ENCODE data around the gene SETD3. TPM values are rescaled to one million over a fixed set of nuclear protein-coding genes. Genes with fewer than 3 reads are reported as not detected.

Gene SETD3
- total RNA-seq, 1 donor from 2014 or later: 36.1 TPM

DNA sequence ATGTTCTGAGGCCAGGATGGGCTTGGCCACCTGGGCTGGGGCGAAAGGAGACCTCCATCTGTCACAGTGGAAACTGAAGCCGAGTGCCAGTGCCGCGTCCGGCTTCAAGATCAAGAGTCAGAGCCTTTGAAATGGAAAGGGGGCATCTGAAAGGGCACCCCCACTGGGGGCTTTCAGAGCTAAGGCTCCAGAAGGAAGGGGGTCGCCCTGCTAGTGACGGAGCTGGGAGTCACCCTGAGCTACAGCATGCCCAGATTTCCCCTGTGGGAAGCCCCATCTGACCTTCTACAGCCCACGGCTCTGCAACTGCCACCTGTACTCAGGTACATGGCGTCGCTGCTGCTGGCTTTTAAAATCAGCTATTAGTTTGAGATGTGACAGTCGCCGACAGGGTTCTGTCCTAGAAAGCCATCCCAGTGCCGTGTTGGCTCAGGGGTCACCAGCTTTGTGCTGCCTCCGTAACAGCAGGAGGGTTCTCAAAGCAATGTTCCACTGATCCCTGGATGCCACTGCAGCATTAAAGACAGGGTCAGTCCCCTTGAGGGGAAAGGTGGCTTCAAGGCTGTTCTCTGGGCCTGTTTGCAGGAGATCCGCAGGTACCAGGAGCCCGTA, 32.0 kb upstream of the SETD3 start:
- Mint-ChIP-seq H3K4me1 (peaks cover 13% of the 10 kb centered on the region), H3K27me3 (ENCODE audit: low read depth) (no peaks in the 10 kb centered on the region), H3K27ac (ENCODE audit: unreplicated experiment) (no peak overlapping the region), H3K36me3 (ENCODE audit: low read depth) (no peaks in the 10 kb centered on the region), H3K4me3 (no peak overlapping the region), H3K9me3 (no peaks in the 10 kb centered on the region)
- TF ChIP-seq CTCF (conservative IDR thresholded peaks at IDR 0.05): no peak
- DNase-seq (ENCODE audit: low read depth, low spot score): no peak

DNA sequence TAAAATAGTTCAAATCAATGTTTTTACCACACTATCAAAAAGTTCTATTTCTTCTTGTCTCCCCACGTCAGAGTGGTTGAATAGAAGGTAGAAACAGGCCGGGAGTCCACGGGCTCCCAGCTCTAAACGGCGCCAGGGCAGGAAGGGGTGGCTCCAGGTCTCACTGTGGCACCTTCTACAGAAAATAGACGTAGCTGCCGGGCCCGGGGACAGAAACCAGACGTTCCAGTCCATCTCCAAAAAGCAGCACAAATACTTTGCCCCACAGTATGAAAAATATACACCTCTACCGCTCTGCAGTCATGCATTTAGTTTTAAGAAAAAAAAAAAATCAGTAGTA, 31.4 kb upstream of the SETD3 start:
- no peak overlapping the region for H3K27ac Mint-ChIP-seq (ENCODE audit: unreplicated experiment)
- no peak for TF ChIP-seq CTCF (conservative IDR thresholded peaks at IDR 0.05)
- no peaks in the 10 kb centered on the region for H3K27me3 Mint-ChIP-seq (ENCODE audit: low read depth)
- peaks cover 13% of the 10 kb centered on the region for H3K4me1 Mint-ChIP-seq
- peak overlapping the region; percentile 36 for H3K4me3 Mint-ChIP-seq
- no peak for DNase-seq (ENCODE audit: low read depth, low spot score)
- no peaks in the 10 kb centered on the region for H3K36me3 Mint-ChIP-seq (ENCODE audit: low read depth)
- no peaks in the 10 kb centered on the region for H3K9me3 Mint-ChIP-seq

GRCh38 chr14:99511421-99512109, 30.9 kb upstream of the SETD3 start:
- no peaks in the 10 kb centered on the region for H3K27me3 Mint-ChIP-seq (ENCODE audit: low read depth)

GRCh38 chr14:99510556-99511139, 30.0 kb upstream of the SETD3 start:
- DNase-seq (ENCODE audit: low read depth, low spot score): no peak
- peaks cover 4% of the 10 kb centered on the region for H3K36me3 Mint-ChIP-seq (ENCODE audit: low read depth)
- H3K27ac Mint-ChIP-seq (ENCODE audit: unreplicated experiment): no peak overlapping the region
- no peaks in the 10 kb centered on the region for H3K9me3 Mint-ChIP-seq
- H3K27me3 Mint-ChIP-seq (ENCODE audit: low read depth): no peaks in the 10 kb centered on the region
- TF ChIP-seq CTCF (conservative IDR thresholded peaks at IDR 0.05): no peak
- H3K4me3 Mint-ChIP-seq: peak overlapping the region; percentile 25
- H3K4me1 Mint-ChIP-seq: peaks cover 13% of the 10 kb centered on the region

More at GRCh38 chr14:99511421-99512109, 30.9 kb upstream of the SETD3 start:
- H3K4me1 Mint-ChIP-seq: peaks cover 13% of the 10 kb centered on the region
- DNase-seq (ENCODE audit: low read depth, low spot score): no peak
- peaks cover 1% of the 10 kb centered on the region for H3K36me3 Mint-ChIP-seq (ENCODE audit: low read depth)
- no peaks in the 10 kb centered on the region for H3K9me3 Mint-ChIP-seq
- no peak overlapping the region for H3K27ac Mint-ChIP-seq (ENCODE audit: unreplicated experiment)
- no peak for TF ChIP-seq CTCF (conservative IDR thresholded peaks at IDR 0.05)
- H3K4me3 Mint-ChIP-seq: peak overlapping the region; percentile 36

DNA sequence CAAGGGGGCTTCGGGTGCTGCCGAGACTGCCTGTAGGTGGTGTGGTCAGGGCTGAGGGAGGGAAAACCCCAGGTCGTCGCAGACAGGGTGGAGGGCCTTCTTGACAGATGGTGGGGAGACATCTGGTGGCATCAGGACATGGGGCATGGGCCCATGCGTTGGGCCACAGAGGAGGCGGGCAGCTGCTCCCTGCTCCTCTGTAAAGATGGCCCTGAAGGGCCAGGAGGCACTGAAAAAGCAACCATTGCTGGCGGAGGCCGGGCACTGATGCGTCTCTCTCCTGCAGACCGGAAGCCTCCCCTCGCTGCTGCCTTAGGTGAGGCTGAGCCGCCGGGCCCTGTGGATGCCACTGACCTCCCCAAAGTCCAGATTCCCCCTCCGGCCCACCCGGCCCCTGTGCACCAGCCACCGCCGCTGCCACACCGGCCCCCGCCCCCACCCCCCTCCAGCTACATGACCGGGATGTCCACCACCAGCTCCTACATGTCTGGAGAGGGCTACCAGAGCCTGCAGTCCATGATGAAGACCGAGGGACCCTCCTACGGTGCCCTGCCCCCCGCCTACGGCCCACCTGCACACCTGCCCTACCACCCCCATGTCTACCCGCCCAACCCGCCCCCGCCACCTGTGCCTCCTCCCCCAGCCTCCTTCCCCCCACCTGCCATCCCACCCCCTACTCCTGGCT, 29.4 kb upstream of the SETD3 start:
- no peak overlapping the region for H3K27ac Mint-ChIP-seq (ENCODE audit: unreplicated experiment)
- H3K36me3 Mint-ChIP-seq (ENCODE audit: low read depth): peaks cover 6% of the 10 kb centered on the region

More for the DNA sequence above, 29.4 kb upstream of the SETD3 start:
- Mint-ChIP-seq H3K4me1 (peaks cover 13% of the 10 kb centered on the region), H3K4me3 (no peak overlapping the region), H3K9me3 (no peaks in the 10 kb centered on the region), H3K27me3 (ENCODE audit: low read depth) (no peaks in the 10 kb centered on the region)
- no peak for TF ChIP-seq CTCF (conservative IDR thresholded peaks at IDR 0.05)
- DNase-seq (ENCODE audit: low read depth, low spot score): no peak

Measured in neural crest cell (in vitro differentiated cells).